HG03280 (cell line): ENCODE results near the gene PDCD1.
"Not testable (repeated sequence)": the region's sequence is repeated elsewhere in the genome, so short reads cannot be mapped to it uniquely, and the experiment has no call there.

Source experiments
- ATAC-seq: cut with Tn5 transposase; IDR thresholded peaks from one replicate; pipeline ENCODE4 v1.9.1; 2021; ENCODE audit warnings: mild to moderate bottlenecking, moderate library complexity; ENCODE audit not compliant: unreplicated experiment

The PDCD1 gene

DNA sequence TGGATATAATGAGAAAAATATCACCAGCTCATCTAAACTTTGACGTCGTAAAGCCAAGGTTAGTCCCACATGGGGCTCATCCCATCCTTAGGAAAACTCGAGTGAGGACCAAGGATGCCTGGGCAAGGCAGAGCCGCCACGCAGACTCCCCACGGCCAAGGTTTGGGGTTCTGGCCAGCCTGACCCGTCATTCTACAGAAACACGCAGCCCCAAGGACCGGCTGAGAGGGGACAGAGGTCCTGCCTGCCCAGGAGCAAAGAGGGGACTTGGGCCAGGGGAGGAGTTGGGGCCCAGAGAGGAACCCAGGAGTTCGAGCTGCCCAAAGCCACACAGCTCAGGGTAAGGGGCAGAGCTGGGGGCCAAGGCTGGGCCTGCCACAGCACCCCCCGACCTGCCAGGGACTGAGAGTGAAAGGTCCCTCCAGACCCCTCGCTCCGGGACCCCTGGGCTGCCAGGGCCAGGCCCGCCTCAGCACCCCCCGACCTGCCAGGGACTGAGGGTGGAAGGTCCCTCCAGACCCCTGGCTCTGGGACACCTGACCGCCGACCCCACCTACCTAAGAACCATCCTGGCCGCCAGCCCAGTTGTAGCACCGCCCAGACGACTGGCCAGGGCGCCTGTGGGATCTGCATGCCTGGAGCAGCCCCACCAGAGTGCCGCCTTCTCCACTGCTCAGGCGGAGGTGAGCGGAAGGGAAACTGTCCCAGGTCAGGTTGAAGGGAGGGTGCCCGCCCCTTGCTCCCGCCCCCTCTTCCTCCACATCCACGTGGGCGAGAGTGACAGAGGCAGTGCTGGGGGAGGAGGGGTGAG lies at the start of gene PDCD1:
Gene PDCD1, minus strand, starts transcription at position 689 of the 811 bp plus-strand sequence. Its CDS starts 56 bp downstream, at position 633.
- ATAC-seq, result no peak

GRCh38 chr2:241907831-241908230 lies 49.1 kb upstream of the PDCD1 start:
- ATAC-seq, result not testable (repeated sequence)

DNA sequence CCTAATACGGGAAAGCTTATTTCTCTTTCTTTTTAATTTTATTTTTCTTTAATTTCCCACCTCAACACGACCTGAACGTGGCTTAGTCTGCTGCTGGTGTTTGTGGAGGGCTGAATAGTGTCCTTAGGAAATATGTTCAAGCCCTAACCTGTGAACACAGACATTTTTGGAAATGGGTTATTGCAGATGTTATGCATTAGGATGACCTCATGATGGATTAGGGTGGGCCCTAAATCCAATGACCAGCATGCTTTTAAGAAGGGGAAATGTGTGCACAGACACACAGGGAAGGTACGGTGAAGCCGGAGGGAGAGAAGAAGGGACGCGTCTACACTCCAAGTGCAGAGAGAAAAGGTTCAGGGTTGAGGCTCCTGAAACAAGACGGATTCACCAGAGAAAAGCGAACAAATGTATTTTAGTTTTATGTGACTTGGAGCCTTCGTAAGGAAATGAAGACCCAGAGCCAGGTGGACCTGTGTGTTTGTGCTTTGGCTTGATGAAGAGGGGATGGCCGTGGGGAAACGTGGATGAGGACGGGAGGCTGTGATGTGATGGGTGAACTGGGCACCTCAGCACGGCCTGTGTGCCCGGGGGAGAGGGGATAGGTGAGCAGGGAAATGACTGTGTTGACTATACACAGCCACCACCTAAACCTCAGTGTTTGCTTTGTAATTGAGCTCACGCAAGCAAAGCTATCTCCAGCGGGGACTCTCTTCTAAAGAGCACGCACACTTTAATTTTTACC lies 48.3 kb upstream of the PDCD1 start:
- no peak for ATAC-seq

GRCh38 chr2:241906378-241906770 lies 47.7 kb upstream of the PDCD1 start:
- ATAC-seq, result not testable (repeated sequence)

GRCh38 chr2:241905716-241906377 lies 47.2 kb upstream of the PDCD1 start:
- no peak for ATAC-seq

- ATAC-seq, result no peak
Observed at GRCh38 chr2:241904791-241905710, 46.4 kb upstream of the PDCD1 start.

DNA sequence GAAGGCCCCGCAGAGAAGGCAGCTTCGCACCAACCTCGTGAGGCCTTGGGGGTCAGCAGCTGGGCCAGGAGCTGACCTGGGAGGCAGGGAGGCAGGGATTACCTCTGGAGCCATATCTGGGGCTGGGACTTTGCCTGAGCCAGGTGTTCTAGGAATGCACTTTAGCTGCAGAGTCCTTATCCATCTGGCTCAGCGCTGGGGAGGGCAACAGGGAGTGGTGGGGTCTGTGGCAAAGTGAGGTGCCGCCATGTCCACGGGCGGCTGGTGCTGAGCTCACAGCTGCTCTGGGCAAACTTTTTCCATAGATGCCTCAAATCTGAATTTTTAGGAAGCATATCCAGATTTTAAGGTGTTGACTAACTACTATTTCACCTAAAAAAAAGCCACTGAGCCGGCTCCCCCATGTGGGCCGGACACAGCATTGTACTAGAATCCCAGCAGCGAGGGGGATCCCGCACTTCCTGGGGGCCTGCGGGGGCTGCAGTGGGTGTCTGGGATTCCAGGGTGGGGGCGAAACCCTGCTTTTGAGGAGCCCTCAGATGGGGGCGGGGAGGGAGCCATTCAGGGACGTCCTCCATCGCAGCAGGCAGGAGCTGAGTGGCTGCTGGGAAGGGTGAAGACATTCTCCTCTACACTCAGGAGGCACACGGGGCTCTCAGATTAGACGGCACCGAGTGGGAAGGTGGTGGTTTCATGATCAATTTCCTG lies 45.5 kb upstream of the PDCD1 start:
- no peak for ATAC-seq

DNA sequence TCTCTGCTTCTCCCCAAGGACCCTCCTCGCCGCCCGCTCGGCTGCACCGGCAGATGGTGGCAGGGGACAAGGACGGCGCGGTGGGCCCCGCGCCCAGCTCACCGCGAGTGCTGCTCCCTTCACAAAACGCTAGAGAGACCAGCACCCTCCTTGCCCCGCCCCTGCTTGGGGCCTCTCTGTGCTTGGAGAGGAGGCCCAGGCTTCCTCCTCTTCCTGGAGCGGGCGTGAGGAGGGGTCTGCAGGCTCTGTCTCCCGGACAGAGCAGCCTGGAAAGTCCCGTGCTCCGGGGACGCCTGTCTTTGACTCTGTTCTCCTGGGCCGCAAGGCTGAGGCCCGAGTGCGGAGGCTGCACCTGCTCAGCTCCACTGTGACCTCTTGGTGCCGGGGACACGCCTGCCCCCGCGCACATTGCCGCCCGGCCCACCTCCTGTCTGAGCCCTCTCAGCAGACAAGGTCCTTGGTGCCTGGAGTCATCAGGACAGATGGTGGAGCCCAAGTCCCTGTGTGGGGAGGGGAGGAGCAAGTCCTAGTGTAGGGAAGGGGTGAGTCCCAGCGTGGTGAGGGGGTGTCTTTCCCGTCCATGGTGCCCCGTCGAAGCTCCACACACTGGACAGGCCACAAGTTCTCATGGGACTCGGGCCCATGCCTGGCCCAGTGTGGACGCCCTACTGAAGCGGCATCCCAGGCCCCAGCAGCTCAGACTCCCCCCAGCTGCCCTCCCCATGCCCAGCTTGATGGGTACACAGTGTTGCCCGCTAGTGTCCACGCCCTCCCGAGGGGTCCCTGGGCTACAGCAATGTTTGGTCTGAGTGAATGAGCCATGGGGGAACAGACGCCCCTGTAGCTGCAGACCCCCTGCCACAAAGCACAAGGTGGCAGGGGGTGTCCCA lies 44.7 kb upstream of the PDCD1 start:
- ATAC-seq, result no peak

DNA sequence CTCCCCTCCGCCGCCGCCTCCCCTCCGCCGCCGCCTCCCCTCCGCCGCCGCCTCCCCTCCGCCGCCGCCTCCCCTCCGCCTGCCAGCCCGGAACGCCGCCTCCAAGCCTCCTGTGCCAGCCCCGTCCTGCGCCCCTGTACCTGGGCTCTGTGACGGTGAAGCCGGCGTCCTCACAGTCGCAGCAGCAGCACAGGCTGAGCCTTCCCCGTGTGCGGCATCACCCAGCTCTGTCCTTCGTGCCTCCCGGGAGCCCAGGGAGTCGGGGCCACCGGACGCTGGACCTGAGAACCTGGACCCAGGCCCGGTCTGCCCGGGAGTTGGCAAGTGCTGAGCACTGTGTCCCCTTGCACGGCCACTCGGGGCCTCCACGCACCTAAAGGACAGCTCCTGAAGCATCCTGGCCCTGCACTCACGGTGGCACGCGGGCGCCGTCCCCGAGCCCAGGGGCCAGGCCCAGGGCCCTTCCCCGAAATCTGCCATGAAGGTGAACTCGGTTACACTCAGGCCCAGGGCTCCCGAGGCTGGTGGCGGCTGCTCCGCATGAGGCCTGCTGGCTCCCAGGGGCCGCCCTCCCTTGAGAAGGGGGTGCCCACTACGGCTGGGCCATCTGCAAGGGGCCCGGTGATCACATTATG lies 43.8 kb upstream of the PDCD1 start:
- ATAC-seq, result no peak

- no peak for ATAC-seq
Observed at GRCh38 chr2:241901500-241902351, 43.0 kb upstream of the PDCD1 start.

GRCh38 chr2:241901018-241901380 lies 42.3 kb upstream of the PDCD1 start:
- no peak for ATAC-seq

- ATAC-seq, result no peak
Observed at GRCh38 chr2:241900251-241901017, 41.7 kb upstream of the PDCD1 start.

DNA sequence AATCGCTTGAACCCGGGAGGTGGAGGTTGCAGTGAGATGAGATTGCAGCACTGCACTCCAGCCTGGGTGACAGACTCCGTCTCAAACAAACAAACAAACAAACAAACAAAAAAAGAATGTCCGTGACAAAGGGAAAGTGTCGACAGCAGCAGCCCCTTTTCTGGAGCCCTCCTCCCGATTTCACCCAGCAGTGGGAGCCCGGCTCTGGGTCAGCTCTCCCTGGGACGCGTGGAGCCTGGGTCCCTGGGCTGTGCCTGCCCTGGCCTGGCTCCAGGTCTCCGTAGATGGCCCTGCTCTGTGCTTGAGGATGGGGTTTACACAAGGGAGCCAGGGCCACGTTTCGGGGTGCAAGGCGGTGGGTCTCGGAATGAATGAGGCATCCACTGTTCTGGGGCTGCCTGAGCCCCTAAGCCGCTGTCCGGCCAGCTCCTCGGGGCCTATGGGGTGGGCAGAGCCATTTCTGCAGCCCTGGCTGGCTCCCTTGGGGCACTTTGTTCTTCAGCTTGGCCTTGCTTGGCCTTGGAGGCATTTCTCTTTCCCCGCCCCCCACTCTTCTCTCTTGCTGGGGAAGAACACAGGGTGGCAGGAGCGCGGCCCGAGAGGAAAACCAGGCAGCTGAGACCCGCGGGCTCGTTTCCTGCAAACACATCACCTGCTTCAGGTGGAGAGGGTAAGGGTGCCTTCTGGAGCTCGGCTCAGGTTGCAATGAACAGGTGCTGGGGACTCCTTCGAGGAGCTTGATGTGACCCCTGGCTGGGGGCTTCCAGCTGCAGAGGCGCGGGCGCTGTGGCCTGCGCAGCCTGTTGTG lies 40.0 kb upstream of the PDCD1 start:
- no peak for ATAC-seq

GRCh38 chr2:241897231-241897916 lies 38.7 kb upstream of the PDCD1 start:
- no peak for ATAC-seq

DNA sequence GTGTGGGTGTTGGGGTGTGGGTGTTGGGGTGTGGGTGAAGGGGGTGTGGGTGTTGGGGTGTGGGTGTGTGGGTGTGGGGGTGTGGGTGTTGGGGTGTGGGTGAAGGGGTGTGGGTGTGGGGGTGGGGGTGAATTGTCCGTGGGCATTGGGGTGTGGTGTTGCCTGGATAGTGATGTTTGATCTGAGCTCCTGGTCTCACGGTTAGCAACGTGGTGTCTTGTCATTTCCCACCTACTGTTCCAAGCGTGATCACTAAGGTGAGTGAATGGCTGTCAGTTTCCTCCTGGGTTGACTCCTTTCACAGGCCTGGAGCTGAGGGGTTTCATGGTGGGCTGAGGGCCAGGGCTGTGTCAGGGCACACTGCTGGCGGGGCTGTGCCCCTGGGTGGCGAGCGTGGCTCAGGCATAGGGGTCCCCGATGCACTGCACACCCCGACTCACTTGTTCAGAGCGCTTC lies 38.1 kb upstream of the PDCD1 start:
- no peak for ATAC-seq
